ENCODE measurements around the gene GABRG3. TPM values are rescaled to one million over a fixed set of nuclear protein-coding genes. Genes with fewer than 3 reads are reported as not detected.

Gene GABRG3
- total and polyA plus RNA-seq, 10 of the 15 experiments (the other 5 are each of a cell fraction or from before 2014, with no cell fraction given): 0.15 TPM; not detected in 9

- ChIA-PET RAD21 (ENCODE audit: unreplicated experiment) (no interaction called here), CTCF (no interaction called here), POLR2A (no interaction called here), SMC1A (ENCODE audit: uncharacterized antibody, unreplicated experiment) (no interaction called here)
- H3K9ac ChIP-seq (ENCODE audit: control insufficient read depth, insufficient read depth, low read length): no peak overlapping the region
- no peak overlapping the region for H3K27ac ChIP-seq (ENCODE audit: control insufficient read depth, insufficient read depth)
- ATAC-seq: no peak
- no peaks in the 10 kb centered on the region for H3K27me3 ChIP-seq (replicated peaks in 1 of 2; ENCODE audit: control insufficient read depth in 2 of 2, insufficient read depth in 2 of 2, low read length in 1 of 2)
- H2AFZ ChIP-seq (ENCODE audit: control insufficient read depth, low read depth, low read length): no peak overlapping the region
- H3K9me3 ChIP-seq (replicated peaks; ENCODE audit: control insufficient read depth, insufficient read depth, low read length): no peaks in the 10 kb centered on the region; the same call in 2 of the 3 replicates
- DNase-seq (ENCODE audit: low read depth, low spot score): no peak
- no peaks in the 10 kb centered on the region for H3K36me3 ChIP-seq (ENCODE audit: control insufficient read depth in 2 of 2, insufficient read depth in 2 of 2, low read length in 1 of 2)
- H3K4me3 ChIP-seq: no peak overlapping the region
- H3K4me2 ChIP-seq (ENCODE audit: control insufficient read depth, insufficient read depth): no peak overlapping the region
- no peaks in the 10 kb centered on the region for H4K20me1 ChIP-seq (ENCODE audit: control insufficient read depth, insufficient read depth)
- H3K4me1 ChIP-seq (ENCODE audit: control insufficient read depth, insufficient read depth, low read length): no peaks in the 10 kb centered on the region
- in situ Hi-C loops (cut with MboI): no loop called here
- WGBS (ENCODE audit: insufficient coverage, insufficient replicate concordance, low lambda C conversion rate, missing lambda C conversion rate): 32% methylated on average over 4 of the region's 4 CpGs
- FAIRE-seq: no peak
- H3K79me2 ChIP-seq (ENCODE audit: control insufficient read depth, insufficient read depth, low read length): no peaks in the 10 kb centered on the region
- BruUV-seq (replicated peaks): no TSS peak
- intact Hi-C loops (cut with micrococcal nuclease; ENCODE audit: unreplicated experiment): no loop called here
- TF ChIP-seq RBBP5 (conservative IDR thresholded peaks at IDR 0.05): no peak
- no peak for TF ChIP-seq PBX3 (IDR thresholded peaks at IDR 0.05; ENCODE audit: insufficient replicate concordance, low read depth, low read length)
- no peak for TF ChIP-seq USF1 (IDR thresholded peaks at IDR 0.05; ENCODE audit: borderline replicate concordance, extremely low read length, insufficient read depth, low read depth, low read length)
- no peak for TF ChIP-seq MTA3 (IDR thresholded peaks at IDR 0.05; ENCODE audit: borderline replicate concordance, low read length)
- TF ChIP-seq SMAD5 (IDR thresholded peaks at IDR 0.05; ENCODE audit: low read depth): no peak
- no peak for TF ChIP-seq ZNF24 (IDR thresholded peaks at IDR 0.05)
- TF ChIP-seq SKIL (IDR thresholded peaks at IDR 0.05; ENCODE audit: low read depth, poor library complexity, severe bottlenecking): no peak
- TF ChIP-seq NFXL1 (IDR thresholded peaks at IDR 0.05; ENCODE audit: borderline replicate concordance): no peak
- no peak for TF ChIP-seq TAF1 (IDR thresholded peaks at IDR 0.05; ENCODE audit: borderline replicate concordance, low read depth, low read length)
- no peak for TF ChIP-seq MLLT1 (IDR thresholded peaks at IDR 0.05)
- no peak for TF ChIP-seq ESRRA (IDR thresholded peaks at IDR 0.05; ENCODE audit: low read length)
These were observed 264.2 kb downstream of the GABRG3 start for GRCh38 chr15:27235161-27235560.
